ENCODE measurements around the gene PAX3.

The PAX3 gene

DNA sequence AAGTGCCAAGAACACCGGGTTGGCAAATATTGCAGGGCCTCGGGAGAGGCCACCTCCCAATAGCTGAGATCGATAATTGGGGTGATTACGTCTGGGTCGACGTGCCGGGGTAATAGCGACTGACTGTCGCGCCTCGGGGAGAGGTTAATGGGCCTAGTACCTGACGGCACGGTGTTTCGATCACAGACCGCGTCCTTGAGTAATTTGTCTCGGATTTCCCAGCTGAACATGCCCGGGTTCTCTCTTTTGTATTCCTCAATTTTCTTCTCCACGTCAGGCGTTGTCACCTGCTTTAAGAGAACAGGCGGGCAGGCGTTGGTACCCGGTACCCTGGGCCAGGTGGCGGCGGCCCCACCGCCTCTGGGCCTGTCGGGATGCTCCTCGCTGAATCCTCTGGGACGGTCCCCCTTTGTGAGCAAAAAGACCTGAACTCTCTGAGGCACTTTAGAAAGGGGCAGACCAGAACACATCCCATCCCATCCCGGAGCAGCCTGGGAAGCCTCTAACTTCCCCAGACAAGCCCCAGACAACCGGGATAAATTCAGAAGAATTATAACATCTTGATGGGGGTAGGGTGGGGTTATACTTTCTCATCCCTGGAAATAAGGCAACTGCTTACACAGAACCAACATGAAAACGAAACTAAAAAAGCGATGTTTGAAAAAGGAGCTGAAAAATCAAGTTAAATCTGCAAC is 3.3 kb downstream of the PAX3 start:
- DNase-seq: no peak

DNA sequence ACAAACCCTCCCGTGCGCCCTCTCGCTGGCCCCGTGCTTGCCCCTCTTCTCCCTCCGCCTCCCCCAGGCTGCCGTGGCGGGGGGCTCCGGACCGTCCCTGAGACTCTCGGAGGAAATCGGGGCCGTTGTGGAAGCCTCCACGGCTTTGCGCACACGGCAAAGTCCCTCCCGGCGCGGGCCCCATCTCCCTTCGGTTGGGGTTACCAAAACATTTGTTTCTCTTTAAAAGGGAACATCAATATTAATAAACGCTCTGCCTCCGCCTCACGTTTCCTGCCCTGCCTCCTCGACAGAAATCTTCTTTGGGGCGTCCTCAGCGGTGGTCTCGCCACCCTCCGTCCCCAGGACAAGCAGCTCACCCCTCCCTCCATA is 3.8 kb downstream of the PAX3 start:
- no peak for DNase-seq

DNA sequence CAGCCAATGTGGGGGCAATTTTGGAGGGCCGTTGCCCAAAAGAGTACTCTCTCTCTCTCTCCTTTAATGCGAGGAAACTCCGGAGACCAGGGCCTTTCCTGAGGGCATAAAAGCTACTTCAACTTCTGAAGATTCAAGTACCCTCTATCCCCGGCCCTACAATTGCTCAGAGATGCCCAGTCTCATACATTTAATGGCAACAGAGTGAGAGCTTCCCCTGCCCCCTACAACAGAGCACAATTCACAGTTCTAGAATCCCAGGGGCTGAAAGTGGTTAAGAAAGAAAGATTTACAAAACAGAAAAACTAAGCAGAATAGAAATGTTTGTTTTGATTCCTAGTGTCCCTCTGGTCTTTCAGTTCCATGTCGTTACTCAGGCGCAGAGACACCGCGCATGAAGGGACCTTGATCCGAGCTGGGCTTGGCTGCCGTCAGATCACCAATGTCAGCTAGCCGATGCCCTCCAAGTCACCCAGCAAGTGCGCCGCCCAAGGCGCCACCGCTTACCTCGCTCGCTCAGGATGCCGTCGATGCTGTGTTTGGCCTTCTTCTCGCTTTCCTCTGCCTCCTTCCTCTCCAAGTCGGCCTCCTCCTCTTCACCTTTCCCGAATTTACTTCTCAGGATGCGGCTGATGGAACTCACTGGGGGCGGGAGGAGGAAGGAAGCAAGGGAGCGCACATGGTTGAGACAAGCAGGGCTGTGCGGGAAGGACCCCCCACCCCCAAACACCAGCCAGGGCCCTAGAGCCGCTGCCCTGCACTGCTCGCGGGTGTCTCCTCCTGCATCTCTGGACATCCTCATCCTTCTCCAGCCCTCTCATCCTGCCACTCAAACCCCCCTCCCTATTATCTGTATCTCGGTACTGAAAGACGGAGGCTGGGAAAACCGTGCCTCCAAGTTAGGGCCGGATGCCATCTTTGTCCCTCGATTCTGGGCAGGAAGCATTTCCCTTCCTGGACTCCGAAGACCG is 4.9 kb downstream of the PAX3 start:
- DNase-seq: no peak

DNA sequence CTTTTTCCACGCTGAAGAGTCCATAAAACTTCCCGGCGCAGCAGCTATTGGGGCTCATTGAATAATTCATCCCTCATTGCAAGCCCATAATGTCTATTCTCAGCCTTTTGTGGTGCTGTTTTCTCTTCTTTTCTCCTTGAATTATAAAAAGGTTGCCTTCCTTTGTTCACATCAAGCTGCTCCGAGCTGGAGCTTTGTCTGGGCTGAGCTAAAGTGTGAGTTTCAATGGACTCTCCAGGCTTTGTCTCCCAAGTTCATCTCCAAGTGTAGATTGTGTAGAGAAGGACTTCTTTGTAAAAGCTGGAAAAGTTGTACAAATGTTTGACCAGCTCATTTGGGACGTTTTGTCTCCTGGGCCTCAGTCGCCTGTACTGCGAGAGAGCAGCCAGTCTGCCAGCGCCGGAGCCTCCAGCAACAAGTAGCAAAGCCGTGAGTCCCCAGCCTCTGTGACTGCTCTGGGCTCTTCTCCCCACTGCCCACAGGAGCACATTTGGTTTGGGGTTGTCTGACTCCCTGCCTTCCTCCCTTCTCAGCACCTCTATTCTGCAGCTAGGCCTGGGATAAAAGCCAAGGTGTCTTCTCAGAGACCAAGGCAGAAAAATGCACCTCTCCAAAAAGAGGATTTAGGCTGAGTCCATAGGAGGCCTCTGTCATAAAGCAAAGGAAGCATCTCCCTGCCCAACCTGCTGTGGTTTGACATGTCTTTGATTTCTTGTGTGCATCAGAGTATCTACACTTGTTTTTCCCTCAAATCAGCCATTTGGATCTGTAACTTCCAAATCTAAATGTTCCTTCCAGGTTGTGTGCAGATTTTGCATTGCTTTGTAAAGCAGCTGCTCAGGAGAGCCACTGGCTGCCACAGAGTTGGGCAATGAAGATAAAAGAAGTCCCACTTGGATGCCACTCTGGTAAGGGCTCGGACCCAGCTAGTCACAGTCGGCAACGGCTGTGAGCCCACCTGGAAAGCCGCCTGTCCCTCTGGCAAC is 6.4 kb downstream of the PAX3 start:
- no peak for DNase-seq

DNA sequence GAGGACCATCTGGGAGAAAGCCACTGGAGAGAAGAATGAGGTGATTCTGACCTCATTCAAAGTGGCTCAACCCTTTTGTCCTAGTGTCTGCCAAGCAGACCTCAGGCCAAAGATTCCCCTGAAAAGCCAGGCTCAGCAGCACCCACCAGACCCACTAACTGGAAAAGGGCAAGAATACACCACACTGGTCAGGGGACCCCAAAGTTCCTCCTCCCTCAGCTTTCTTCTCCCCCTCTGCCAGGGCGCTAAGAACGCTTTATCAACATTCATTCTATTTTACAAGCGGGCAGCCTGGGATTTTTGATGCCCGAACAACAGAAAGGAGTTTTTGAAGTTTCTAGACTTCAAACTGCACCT is 7.3 kb downstream of the PAX3 start:
- DNase-seq: no peak

DNA sequence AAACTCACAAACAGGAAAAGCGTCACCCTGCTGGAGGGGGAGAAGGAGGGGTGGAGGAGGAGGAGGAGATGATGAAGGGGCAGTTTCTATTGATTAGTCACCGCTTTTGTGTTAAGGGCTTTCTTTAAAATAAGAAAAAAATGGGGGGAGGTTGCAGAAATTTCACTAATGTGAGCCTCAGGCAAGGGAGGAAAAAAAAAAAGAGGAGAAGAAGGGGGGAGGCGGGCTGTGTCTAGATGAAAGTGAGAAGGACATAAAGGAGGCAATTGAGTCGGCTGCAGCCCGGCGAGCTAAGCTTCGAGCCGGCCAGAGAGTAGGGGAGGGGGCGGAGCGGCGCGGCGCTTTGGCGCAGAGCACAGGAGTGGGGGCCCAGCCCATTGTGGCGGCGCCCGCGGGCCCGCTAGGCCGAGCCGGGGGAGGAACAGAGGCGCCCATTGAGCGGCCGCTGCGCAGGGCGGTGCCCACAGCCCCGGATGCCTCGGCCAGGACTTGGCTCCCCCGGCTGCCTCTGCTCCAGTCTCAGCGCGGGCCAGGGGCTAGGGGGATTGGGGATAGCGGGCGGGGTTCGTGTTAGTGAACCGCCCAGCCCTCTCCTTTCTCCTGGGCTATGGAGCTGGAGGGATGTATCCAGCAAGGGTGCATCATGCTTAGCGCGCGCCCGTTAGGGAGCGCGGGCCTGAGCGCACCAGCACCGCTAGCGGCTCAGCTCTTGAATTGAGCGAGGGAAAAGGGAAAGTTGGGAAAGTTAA is 7.9 kb downstream of the PAX3 start:
- peak in 1 of 2 experiments; percentile 6 for DNase-seq

DNA sequence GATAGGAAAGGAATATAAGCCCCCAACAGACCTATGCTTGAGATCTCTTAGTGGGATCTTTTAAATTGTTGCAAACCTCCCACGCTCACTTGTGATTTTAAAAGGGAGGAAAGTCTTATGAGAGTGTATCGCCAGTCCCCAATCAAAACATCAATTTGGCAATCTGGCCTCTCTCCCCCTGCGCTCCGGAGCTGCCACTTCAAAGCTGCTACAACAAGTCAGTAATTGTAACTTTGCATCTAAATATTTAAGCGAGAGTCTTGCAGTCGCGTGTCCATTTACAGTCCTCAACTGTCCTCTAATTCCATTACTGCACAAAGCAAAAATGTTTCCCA is 8.4 kb downstream of the PAX3 start:
- DNase-seq: no peak

DNA sequence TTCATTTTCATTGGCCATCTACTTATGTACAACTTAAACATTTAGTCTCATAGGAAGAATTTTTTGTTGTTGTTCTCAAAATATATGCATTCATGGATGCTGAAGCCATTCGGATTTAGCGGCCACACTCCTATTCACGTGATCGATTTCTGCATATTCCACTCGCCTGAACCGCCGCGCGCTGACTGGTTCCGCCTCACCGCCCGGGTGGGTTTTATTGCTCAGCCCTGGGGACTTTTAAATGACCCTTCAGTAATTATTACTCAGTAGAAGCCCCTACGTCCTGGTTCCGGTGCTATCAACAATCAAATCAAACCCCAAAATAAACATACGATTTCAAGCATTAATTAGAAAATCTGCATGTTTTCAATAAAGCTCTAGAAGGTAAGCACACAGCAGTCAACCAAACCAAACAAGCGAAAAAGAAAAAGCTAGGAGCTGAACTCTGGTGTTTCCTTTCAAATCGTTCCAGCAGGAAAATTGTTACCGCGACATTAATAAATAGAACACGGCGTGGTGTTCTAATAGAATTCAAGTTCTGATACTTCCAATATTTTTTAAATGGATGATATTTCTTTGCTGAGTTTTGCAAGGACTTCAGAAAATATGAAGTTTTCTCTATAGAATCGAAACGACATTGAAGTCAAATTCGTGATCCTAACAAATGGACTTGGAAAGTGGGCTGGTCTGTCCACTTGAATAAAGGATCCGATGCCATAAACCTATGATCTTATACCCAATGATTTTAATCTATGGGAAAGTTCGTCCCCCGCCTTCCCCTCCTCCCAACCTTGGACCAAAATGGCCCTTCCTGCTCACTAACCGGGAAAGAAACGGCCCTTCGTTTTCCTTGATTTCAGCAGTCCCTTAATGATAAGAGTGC is 9.3 kb downstream of the PAX3 start:
- no peak for DNase-seq

DNA sequence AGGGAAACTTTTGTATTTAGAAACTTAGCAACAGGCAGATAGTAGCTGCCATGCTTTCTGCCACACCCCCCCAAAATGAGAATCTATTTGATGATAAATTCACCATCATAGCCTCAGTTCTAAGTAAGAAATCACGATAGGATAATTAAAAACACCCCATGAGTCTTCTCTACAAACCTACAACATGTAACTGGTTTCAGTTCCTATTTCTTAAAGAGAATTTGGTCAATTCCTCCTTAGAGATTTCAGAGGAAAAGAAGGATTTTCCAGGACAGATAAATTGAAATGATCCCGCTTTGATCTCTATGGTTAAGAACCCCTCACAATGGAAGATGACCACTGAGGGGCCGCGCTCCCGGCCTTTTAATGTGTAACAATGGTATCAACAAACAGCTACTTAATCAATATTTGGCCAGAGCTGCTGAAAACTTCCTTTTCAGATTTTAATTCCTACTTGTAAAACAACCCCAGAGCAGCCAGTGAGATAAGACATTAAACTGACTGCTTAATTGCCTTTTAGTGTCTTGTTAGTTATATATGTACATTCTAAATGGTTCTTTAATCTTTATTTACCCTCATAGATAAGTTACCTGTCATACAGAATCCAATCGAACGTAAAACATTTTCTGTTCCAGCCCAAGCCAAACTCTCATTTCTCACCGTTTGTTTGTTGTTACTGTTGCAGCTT is 10.1 kb downstream of the PAX3 start:
- no peak for DNase-seq

DNA sequence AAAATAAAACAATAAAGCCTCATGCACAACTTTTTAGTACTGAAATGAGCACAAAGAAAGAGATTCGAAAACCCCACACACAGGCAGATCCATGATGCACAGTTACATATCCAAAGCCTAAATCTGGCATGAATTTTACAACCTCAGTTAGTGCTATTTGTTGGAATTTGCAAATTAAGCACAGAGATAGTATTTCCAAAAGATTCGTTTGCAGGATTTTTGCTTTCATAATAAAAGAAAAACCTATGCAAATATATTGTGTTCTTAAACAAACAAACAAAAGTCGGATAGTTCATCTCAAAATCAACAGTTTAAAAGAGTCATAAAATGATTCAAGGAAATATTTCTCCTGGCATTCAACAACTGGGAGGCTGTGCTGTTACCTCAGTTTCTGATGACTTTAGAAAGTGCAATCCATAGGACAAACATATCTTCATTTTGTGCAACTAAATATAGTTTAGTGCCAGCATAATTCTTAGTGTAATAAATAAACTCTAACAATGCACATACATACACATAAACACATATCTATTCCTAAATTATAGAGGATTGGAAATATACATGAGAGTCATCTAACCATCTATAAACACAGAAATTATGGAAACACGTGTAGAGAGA is 10.8 kb downstream of the PAX3 start:
- DNase-seq: no peak

DNA sequence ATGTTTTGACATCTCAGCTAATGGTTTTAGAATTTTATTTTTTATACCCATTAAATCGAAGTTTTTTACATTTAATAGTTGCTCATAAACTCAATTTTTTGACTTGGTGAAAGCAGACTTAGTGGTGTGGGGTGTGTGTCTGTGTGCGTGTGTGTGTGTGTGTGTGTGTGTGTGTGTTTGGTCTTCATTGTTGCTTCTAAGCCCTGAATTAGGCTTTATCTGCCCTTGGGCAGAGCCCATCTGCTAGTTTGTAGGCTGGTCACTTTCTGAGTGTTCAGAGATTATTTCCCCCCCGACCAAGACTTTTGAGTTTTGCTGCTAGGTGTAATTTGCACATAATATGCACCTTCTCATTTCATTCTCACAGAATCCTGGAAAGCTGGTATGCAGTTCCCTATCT is 14.3 kb downstream of the PAX3 start:
- no peak for DNase-seq

DNA sequence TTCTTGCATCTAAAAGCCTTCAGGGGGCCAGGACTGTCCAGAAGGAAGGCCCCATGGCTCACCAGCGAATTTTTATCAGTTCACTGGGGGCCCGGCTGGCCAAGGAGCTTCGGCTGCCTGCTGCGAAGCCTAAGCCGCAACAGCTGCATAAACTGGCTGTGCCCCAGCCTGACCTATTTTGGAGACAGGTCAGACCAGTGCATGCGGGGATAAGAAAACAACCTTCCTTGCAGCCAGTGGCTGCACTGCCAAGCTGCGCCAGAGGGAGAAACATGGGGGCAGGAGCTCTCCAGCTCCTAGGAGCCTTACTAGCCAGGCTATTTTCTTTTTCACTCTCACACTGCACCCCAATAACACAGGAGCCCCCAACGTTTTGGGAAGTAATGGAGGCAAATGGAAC is 15.2 kb downstream of the PAX3 start:
- no peak for DNase-seq

DNA sequence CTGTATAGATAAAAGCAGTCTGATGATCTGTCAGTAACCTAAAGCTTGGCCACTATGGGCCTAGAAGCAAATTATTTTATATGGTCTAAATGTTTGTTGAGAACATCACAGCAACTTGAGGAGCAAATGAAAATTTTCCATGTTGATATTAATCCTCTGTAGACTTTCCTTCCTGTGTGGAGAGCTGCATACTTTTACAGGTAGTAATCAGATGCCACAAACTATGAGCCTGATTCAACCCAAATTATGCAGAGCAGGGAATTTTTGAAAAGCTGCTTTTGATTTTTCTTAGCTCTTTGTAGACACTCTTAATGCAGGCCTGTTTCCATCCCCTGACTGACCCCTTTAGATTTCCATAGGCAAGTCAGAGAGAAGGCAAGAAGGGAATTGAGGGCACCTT is 17.3 kb downstream of the PAX3 start:
- DNase-seq: no peak

DNA sequence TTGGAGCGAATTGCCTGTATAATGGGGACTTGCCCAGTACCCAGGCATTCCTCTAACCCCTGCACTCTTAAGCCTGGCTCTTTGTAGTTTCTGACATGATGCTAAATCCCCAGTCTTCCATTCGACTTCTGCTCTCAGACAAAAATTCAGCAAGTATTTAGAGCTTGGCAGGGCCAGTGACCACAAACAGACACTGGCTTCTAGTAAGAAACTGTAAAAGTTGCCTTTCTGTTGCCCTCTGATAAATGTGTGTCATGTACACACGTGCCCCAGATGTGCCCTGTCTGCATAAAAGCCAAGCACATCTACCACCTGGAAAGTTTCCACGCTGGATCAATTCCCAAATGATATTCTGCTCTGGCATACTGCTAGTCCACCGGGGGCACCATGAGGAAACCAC is 18.0 kb downstream of the PAX3 start:
- no peak for DNase-seq

DNA sequence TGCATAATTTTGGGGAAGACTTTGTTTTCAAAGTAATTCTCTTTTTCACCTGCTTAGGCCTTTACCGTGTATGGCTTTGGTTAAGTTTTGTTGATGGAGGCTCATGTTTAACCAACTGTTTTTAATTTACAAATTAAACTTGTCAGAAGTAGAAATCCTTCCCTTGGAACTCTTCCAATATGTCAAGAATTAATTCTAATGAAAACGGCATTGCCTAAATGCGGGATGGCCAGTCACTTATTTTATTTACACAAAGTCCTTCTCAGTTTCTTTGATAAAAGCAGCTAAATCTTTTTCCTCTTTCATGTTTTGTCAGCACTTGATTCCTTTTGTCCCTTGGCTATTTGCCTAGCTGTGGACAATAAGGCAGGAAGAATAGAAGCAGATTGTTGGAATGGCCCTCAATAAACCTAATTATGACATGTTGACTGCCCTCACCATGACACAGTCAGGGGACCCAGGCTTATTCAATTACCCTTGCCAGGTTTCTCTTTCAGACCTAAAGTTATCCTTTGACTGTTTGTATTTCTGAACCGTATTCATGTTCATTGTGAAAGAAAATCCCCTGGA is 26.3 kb downstream of the PAX3 start:
- DNase-seq: peak; percentile 11 to 19

DNA sequence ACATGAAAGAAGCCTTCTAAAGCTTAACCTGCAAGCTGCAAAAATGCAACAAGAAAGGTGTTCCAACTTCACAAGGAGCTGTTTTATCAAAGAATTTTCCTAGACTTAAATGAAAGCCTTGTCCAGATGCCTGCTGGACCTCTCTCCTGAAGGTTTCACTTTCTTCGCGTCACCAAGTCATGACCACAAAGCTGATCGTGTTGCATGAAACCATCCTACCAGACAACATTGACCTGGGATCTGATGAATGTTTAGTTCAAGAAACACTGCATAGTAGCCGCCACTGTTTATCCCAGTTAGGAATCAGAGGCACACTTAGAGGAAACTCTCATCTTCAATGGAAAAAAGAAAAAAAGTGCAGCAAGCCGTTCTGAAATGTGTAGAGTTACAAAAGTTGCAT is 26.9 kb downstream of the PAX3 start:
- DNase-seq: no peak

DNA sequence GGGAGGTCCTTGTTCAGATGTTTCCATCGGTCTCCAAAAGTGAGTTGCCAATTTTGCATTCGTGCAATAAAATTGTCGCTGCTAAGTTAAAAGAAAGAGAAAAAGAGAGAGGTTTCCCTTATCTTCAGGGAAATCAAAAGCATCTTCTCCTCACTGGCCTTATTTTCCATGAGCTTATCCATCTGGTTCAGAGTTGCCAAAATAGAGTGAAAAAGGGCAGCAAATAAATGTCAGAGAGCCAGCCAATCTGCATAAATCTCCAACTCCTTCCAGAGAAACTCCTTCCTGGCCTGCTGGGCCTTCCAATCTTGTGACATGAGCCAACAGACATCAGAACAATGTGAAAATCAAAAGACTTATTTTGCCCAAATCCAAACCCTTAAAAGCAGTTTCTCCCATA is 28.4 kb downstream of the PAX3 start:
- no peak for DNase-seq

DNA sequence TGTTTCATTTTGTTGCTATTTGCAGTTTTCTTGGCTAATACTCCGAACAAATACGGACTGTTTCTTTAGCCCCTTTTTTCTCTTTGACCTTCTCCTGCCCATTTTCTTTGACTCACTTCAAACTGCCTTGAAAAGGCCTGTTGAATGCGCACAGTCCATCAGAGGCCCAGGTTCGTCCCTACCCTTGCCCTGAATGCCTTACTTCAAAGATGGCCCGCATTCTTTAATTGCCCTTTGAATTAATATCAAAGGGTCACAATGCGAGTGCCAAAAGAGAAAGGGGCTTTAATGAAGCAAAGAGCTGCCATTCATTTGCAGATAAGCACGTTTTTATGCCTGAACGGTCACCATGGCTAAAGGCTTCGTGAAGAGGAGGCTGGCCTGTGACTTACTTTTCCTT is 29.7 kb downstream of the PAX3 start:
- DNase-seq: no peak

DNA sequence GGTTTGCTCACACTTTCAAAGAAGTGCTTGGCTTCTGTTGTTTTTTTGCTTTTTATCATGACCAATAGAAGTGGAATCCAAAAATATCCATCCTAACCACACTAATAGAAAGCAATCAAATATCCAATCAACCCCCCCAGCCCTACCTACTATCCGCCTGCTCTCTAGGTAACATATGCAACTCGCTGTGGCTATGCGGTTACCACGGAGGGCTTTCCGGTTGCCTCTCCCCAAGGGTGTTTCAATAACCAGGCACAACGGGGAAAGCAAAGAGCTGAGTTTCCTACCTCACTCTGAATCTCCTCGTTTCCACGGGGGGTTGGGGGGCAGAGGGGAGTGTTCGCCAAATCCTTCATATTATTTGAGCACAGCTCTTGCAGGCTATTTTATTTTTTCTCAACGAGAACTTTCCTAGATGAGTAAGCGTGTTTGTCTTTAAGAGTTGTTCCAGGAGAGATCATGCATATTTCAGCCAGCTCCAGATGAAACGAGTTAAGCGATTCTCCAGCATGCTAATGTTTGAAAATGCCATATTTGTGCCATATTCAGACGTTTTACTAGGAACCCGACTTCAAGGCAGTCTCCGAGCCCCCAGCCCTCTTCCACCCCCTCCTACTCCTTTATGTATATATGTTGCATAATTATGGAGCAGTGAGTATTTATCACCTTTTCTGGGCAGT is 30.3 kb downstream of the PAX3 start:
- no peak for DNase-seq
